ENCODE results near the gene AGAP5.
A peak's percentile ranks its signal among the peaks of the same experiment; 100 is the strongest.

The AGAP5 gene

GRCh38 chr10:73625884-73626752 lies 71.8 kb downstream of the AGAP5 start:
- DNase-seq (ENCODE audit: low read depth): peak; percentile 95

- DNase-seq (ENCODE audit: low read depth): no peak
These were observed 72.7 kb downstream of the AGAP5 start for GRCh38 chr10:73625004-73625883.
